ENCODE measurements around the gene SLC16A12. TPM values are rescaled to one million over a fixed set of nuclear protein-coding genes. Genes with fewer than 3 reads are reported as not detected.
A peak's percentile ranks its signal among the peaks of the same experiment; 100 is the strongest.

SLC16A12 gene
- total and polyA plus RNA-seq, 10 of the 15 experiments (the other 5 are each of a cell fraction or from before 2014, with no cell fraction given) = not detected

DNA sequence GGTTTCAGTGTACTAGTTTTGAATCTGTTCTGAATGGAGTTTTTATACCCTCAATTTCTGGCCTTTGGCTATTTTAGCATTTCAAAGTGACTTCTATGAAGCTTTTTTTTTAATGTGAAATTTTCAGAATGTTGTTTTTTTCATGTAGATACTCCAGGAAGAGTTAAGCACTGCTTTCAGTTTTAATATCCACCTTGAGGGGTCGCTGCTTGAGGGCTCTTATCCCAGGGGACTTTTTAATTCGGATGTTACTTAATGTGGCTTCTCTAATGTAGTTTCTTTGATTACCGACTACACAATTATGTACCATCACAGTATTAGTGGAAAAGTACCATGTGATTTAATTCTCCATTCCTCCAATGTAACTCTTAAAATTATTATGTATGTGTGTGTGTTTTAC, 115.8 kb downstream of the SLC16A12 start (continued):
- TF ChIP-seq BACH1 (IDR thresholded peaks at IDR 0.05; ENCODE audit: borderline replicate concordance) (no peak), ZSCAN29 (IDR thresholded peaks at IDR 0.05) (peak; percentile 90), BCL11A (IDR thresholded peaks at IDR 0.05; ENCODE audit: low read depth, low read length) (no peak), NR2C2 (IDR thresholded peaks at IDR 0.05; ENCODE audit: borderline replicate concordance, control insufficient read depth, insufficient read length, low read depth) (no peak), ZNF217 (IDR thresholded peaks at IDR 0.05) (no peak), BHLHE40 (IDR thresholded peaks at IDR 0.05; ENCODE audit: borderline replicate concordance in 1 of 2, low read depth in 2 of 2, low read length in 1 of 2) (no peak), HCFC1 (IDR thresholded peaks at IDR 0.05; ENCODE audit: low read length) (no peak)
- TF ChIP-seq, protein P1, sequence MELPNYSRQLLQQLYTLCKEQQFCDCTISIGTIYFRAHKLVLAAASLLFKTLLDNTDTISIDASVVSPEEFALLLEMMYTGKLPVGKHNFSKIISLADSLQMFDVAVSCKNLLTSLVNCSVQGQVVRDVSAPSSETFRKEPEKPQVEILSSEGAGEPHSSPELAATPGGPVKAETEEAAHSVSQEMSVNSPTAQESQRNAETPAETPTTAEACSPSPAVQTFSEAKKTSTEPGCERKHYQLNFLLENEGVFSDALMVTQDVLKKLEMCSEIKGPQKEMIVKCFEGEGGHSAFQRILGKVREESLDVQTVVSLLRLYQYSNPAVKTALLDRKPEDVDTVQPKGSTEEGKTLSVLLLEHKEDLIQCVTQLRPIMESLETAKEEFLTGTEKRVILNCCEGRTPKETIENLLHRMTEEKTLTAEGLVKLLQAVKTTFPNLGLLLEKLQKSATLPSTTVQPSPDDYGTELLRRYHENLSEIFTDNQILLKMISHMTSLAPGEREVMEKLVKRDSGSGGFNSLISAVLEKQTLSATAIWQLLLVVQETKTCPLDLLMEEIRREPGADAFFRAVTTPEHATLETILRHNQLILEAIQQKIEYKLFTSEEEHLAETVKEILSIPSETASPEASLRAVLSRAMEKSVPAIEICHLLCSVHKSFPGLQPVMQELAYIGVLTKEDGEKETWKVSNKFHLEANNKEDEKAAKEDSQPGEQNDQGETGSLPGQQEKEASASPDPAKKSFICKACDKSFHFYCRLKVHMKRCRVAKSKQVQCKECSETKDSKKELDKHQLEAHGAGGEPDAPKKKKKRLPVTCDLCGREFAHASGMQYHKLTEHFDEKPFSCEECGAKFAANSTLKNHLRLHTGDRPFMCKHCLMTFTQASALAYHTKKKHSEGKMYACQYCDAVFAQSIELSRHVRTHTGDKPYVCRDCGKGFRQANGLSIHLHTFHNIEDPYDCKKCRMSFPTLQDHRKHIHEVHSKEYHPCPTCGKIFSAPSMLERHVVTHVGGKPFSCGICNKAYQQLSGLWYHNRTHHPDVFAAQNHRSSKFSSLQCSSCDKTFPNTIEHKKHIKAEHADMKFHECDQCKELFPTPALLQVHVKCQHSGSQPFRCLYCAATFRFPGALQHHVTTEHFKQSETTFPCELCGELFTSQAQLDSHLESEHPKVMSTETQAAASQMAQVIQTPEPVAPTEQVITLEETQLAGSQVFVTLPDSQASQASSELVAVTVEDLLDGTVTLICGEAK (IDR thresholded peaks at IDR 0.05; ENCODE audit: borderline replicate concordance) = no peak

DNA sequence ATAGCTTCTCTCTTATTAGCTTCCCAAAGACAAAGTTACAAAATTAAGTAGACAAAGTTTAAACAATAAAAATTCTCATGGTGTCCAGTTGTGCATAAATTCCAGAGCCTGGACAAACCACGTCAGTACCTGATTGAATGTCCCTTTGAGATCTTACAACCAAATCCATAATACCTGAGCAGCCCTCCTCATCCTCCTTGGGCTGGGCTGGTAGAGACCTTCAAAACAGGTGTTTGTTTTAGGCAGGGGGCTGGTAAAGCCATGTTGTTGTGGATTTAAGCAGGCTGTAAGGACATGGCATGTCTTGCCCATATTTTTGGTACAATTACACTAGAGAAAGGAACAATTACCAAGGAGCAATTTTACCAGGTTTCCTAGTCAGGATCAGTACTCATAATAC, 118.9 kb downstream of the SLC16A12 start:
- ATAC-seq (no peak), FAIRE-seq (no peak), DNase-seq (ENCODE audit: low read depth, low spot score) (no peak)
- ChIA-PET POLR2A (no interaction called here), SMC1A (ENCODE audit: uncharacterized antibody, unreplicated experiment) (interaction anchor here (0.9 to 3.1 kb wide), 5 partner anchors 14 to 170 kb away, joined by 3 to 32 read pairs (median 4); no protein-coding TSS in a partner anchor), CTCF (interaction anchor here (1.1 to 1.4 kb wide), 6 partner anchors 20 to 178 kb away, joined by 3 to 7 read pairs (median 3); no protein-coding TSS in a partner anchor), RAD21 (ENCODE audit: unreplicated experiment) (interaction anchor here (0.5 to 2.0 kb wide), 2 partner anchors 120 to 285 kb away, joined by 4 to 6 read pairs; partner anchors contain the start of gene KIF20B)
- Histone ChIP-seq H3K4me1 (ENCODE audit: control insufficient read depth, insufficient read depth, low read length) (no peaks in the 10 kb centered on the region), H3K79me2 (ENCODE audit: control insufficient read depth, insufficient read depth, low read length) (peaks cover 60% of the 10 kb centered on the region), H3K4me3 (peak overlapping the region; percentile 79), H4K20me1 (ENCODE audit: control insufficient read depth, insufficient read depth) (no peaks in the 10 kb centered on the region), H2AFZ (ENCODE audit: control insufficient read depth, low read depth, low read length) (no peak overlapping the region), H3K9ac (ENCODE audit: control insufficient read depth, insufficient read depth, low read length) (0 out of 2 replicates have a peak overlapping the region, but pooled peaks have one; percentile 33), H3K27me3 (replicated peaks in 1 of 2; ENCODE audit: control insufficient read depth in 2 of 2, insufficient read depth in 2 of 2, low read length in 1 of 2) (no peaks in the 10 kb centered on the region), H3K4me2 (ENCODE audit: control insufficient read depth, insufficient read depth) (peak overlapping the region; percentile 86), H3K9me3 (replicated peaks; ENCODE audit: control insufficient read depth, insufficient read depth, low read length) (peaks cover 3% of the 10 kb centered on the region; the same call in 2 of the 3 replicates), H3K27ac (ENCODE audit: control insufficient read depth, insufficient read depth) (no peak overlapping the region), H3K36me3 (ENCODE audit: control insufficient read depth in 2 of 2, insufficient read depth in 2 of 2, low read length in 1 of 2) (peaks cover 0 to 20% of the 10 kb centered on the region in 2 experiments)
- TF ChIP-seq ESRRA (IDR thresholded peaks at IDR 0.05; ENCODE audit: low read length) = no peak
- TF ChIP-seq BHLHE40 (IDR thresholded peaks at IDR 0.05; ENCODE audit: borderline replicate concordance in 1 of 2, low read depth in 2 of 2, low read length in 1 of 2) = no peak
- TF ChIP-seq, protein P2, sequence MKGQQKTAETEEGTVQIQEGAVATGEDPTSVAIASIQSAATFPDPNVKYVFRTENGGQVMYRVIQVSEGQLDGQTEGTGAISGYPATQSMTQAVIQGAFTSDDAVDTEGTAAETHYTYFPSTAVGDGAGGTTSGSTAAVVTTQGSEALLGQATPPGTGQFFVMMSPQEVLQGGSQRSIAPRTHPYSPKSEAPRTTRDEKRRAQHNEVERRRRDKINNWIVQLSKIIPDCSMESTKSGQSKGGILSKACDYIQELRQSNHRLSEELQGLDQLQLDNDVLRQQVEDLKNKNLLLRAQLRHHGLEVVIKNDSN (IDR thresholded peaks at IDR 0.05; ENCODE audit: borderline replicate concordance, extremely low read length, insufficient read depth, low read depth, low read length) = no peak
- no peak for TF ChIP-seq SRF (IDR thresholded peaks at IDR 0.05; ENCODE audit: low read depth in 2 of 2, low read length in 2 of 2)
- TF ChIP-seq ZNF384 (IDR thresholded peaks at IDR 0.05; ENCODE audit: borderline replicate concordance, low read depth, low read length) = no peak
- TF ChIP-seq SMAD1 (IDR thresholded peaks at IDR 0.05; ENCODE audit: low read depth, partially characterized antibody) = no peak
- TF ChIP-seq, protein P3, sequence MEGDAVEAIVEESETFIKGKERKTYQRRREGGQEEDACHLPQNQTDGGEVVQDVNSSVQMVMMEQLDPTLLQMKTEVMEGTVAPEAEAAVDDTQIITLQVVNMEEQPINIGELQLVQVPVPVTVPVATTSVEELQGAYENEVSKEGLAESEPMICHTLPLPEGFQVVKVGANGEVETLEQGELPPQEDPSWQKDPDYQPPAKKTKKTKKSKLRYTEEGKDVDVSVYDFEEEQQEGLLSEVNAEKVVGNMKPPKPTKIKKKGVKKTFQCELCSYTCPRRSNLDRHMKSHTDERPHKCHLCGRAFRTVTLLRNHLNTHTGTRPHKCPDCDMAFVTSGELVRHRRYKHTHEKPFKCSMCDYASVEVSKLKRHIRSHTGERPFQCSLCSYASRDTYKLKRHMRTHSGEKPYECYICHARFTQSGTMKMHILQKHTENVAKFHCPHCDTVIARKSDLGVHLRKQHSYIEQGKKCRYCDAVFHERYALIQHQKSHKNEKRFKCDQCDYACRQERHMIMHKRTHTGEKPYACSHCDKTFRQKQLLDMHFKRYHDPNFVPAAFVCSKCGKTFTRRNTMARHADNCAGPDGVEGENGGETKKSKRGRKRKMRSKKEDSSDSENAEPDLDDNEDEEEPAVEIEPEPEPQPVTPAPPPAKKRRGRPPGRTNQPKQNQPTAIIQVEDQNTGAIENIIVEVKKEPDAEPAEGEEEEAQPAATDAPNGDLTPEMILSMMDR (IDR thresholded peaks at IDR 0.05 in 2 of 3, conservative IDR thresholded peaks at IDR 0.05 in 1 of 3; ENCODE audit: control insufficient read depth in 2 of 3, extremely low read depth in 1 of 3, insufficient read depth in 1 of 3, low read depth in 3 of 3, low read length in 3 of 3) = no peak
- no peak for TF ChIP-seq POLR2AphosphoS5 (IDR thresholded peaks at IDR 0.05; ENCODE audit: low read length)
- TF ChIP-seq SMC3 (IDR thresholded peaks at IDR 0.05; ENCODE audit: borderline replicate concordance, low read length) = no peak
- intact Hi-C loops (cut with micrococcal nuclease; ENCODE audit: unreplicated experiment) (loop anchor here (5.0 to 10.0 kb wide), 2 partner anchors 226 to 532 kb away; partner anchors contain the start of gene STAMBPL1), in situ Hi-C loops (cut with MboI) (no loop called here)
- no TSS peak for BruUV-seq (replicated peaks)
- WGBS (ENCODE audit: insufficient coverage, insufficient replicate concordance, low lambda C conversion rate, missing lambda C conversion rate) = 94% methylated on average over 1 of the region's 1 CpG
